Naive thymus-derived CD8-positive, alpha-beta T cell (primary cell): Measurements from ENCODE around the gene UBA1. TPM values are rescaled to one million over a fixed set of nuclear protein-coding genes. Genes with fewer than 3 reads are reported as not detected.

Experiments
- ATAC-seq, 2 donors: fragments of 150-1000 bp; cut with Tn5 transposase in 1 of 2; sonication (Bioruptor Pico), chemical (Tn5 transposase) in 1 of 2; 1 replicate in 1 of 2; 2 replicates in 1 of 2; pipeline ENCODE4 v1.10.0; 2021; ENCODE audit warnings: mild to moderate bottlenecking in 2 of 2, moderate library complexity in 2 of 2
- POLR2A ChIA-PET: fragments of 350-600 bp; sonication (Branson Sonifier 250); formaldehyde crosslinking; loops from one replicate; lab custom pipeline; 2021; ENCODE audit warnings: antibody characterized with exemption; lab: Charles Lee
- DNase-seq, 10 donors: peaks; one replicate each; pipeline versions ENCODE4 v3.0.0 to v3.0.0-alpha.2; 2020 to 2022
- H3K27ac Mint-ChIP-seq, 10 donors: one replicate each; pipeline ENCODE4 v1.8.0; 2020 to 2022; ENCODE audit warnings: mild to moderate bottlenecking in 10 of 10, mixed read lengths in 10 of 10, moderate library complexity in 4 of 10, inconsistent platforms in 1 of 10
- H3K27me3 Mint-ChIP-seq, 5 donors: one replicate each; pipeline ENCODE4 v1.8.0; 2021 to 2022; ENCODE audit warnings: mixed read lengths in 5 of 5
- H3K36me3 Mint-ChIP-seq, 3 donors: one replicate each; pipeline ENCODE4 v1.8.0; 2020 to 2022; ENCODE audit warnings: mixed read lengths in 3 of 3, mild to moderate bottlenecking in 2 of 3, inconsistent platforms in 1 of 3
- H3K4me1 Mint-ChIP-seq, 4 donors: one replicate each; pipeline ENCODE4 v1.8.0; 2021 to 2022; ENCODE audit warnings: mixed read lengths in 4 of 4
- H3K4me3 Mint-ChIP-seq, 10 donors: one replicate each; pipeline ENCODE4 v1.8.0; 2020 to 2022; ENCODE audit warnings: mild to moderate bottlenecking in 10 of 10, mixed read lengths in 10 of 10, moderate library complexity in 6 of 10, inconsistent platforms in 1 of 10
- H3K9me3 Mint-ChIP-seq, 9 donors: one replicate each; pipeline ENCODE4 v1.8.0; 2020 to 2022; ENCODE audit warnings: mixed read lengths in 9 of 9, mild to moderate bottlenecking in 3 of 9, inconsistent platforms in 1 of 9, moderate library complexity in 1 of 9
- polyA plus RNA-seq, 3 donors: library from polyadenylated mRNA; unstranded; fragments of 300-500 nt; fragmentation: Illumina TruSeq; gene quantifications; one replicate each; pipeline ENCODE4 v1.2.3, GENCODE V29; 2021
- total RNA-seq, 8 experiments: library from RNA in 2 of 8; stranded (reverse) in 2 of 8; gene quantifications; one replicate each; pipeline ENCODE4 v1.2.3 and lab custom pipeline; 2021 to 2026

Gene UBA1
- total RNA-seq (100 to 1,000 TPM; 122 to 125 TPM), polyA plus RNA-seq (100 to 1,000 TPM; 156 to 176 (median 163) TPM), total RNA-seq (lab: John Stamatoyannopoulos, UW) (107 to 292 (median 156) reads per million in 6 experiments)

DNA sequence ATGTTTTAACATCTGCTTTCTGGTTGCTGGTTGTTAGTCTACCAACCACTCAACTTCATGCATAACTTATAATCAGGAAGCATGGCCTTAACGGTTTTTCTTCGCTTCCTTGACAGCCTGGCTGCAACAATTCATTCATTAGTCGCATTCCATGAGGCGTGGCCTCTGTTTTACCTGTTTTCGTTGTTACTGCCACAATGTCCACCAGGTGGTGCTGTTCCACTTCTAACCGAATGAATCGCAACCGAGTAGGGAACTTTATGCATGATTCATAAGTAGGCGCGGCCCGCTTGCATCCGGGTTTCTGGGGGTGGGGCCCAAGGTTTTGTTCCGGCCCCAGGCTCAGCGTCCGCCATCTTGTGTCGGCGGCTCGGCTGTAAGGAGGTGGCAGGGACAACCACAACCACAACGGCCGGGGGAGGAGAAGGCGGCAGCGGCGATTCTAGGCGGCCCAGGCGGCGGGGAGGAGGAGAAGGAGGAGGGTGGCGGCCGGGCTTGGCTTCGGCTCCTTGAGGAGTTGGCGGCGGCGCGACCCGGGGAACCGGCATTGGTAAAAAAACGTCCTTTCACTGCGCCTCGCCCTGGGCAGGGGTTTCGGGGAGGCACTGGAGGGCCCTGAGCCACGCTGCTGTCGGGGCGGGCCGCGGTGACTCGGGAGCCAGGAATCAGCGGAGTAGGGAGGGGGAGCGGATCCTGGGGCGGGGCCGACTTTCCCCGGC, at the start of gene UBA1:
UBA1 (plus strand) TSS at position 355 of the 719 bp plus-strand sequence. CDS start 4,974 bp downstream, outside the sequence.
- Mint-ChIP-seq H3K4me3 (peak within 1 kb of the TSS; percentile 92 to 100 (median 98)), H3K9me3 (no peaks in the 10 kb centered on the region), H3K36me3 (peaks cover 0 to 5% (median 0%) of the 10 kb centered on the region in 3 donors), H3K4me1 (peaks cover 25 to 65% (median 52%) of the 10 kb centered on the region in 4 donors), H3K27me3 (no peaks in the 10 kb centered on the region), H3K27ac (peak within 1 kb of the TSS; percentile 92 to 100 (median 100))
- peak; percentile 75 to 97 (median 90) for DNase-seq
- POLR2A ChIA-PET, result interaction anchor here (0.9 to 2.9 kb wide), 3 partner anchors 24 to 191 kb away, joined by 3 to 11 read pairs (median 4); partner anchors contain the start of gene USP11
- peak; percentile 78 to 79 for ATAC-seq

DNA sequence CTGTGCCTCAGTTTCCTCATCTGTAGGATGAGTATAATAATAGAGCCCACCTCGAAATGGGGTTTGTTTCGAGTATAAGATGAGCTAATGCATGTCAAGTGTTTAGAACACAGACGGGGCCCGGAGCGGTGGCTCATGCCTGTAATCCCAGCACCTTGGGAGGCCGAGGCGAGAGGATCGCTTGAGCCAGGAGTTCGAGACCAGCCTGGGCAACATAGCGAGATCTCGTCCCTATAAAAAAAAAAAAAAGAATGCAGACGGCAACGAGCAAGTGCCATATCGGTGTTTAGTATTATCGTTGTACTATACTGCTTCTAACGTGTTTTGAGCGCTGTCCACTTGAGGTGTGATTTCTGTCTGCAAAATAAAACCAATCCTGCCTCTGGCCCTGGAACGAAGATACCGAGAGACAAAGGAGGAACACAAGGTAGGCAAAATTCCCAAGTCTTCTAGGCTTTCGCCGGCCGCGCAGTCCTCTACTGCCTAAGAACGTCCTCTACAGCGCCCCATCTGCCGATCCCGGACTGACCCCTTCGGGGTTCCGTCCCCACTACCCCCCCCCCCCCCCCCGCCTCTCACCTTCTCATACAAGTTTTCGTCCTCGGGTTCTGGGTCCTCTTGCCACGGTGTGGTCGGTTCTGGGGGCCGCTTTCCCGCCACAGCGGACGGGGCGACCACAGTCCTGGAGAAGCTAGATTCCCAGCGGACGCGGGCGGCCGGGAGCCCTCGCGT, 49.6 kb upstream of the UBA1 start:
- peak overlapping the region; percentile 93 to 99 (median 96) for H3K4me3 Mint-ChIP-seq
- H3K27me3 Mint-ChIP-seq, result no peaks in the 10 kb centered on the region
- ATAC-seq, result peak; percentile 2 to 8
- peak in 2 of 10 donors; percentile 5 to 30 for DNase-seq
- POLR2A ChIA-PET, result interaction anchor here (0.6 to 2.7 kb wide), 10 partner anchors 9 to 1591 kb away, joined by 3 to 24 read pairs (median 8); partner anchors contain the start of gene USP11
- peaks cover 19 to 39% (median 34%) of the 10 kb centered on the region in 4 donors for H3K4me1 Mint-ChIP-seq
- H3K36me3 Mint-ChIP-seq, result peaks cover 7 to 27% (median 15%) of the 10 kb centered on the region in 3 donors
- peak overlapping the region; percentile 94 to 98 (median 98) for H3K27ac Mint-ChIP-seq
- peaks cover 0 to 8% (median 0%) of the 10 kb centered on the region in 9 donors for H3K9me3 Mint-ChIP-seq

DNA sequence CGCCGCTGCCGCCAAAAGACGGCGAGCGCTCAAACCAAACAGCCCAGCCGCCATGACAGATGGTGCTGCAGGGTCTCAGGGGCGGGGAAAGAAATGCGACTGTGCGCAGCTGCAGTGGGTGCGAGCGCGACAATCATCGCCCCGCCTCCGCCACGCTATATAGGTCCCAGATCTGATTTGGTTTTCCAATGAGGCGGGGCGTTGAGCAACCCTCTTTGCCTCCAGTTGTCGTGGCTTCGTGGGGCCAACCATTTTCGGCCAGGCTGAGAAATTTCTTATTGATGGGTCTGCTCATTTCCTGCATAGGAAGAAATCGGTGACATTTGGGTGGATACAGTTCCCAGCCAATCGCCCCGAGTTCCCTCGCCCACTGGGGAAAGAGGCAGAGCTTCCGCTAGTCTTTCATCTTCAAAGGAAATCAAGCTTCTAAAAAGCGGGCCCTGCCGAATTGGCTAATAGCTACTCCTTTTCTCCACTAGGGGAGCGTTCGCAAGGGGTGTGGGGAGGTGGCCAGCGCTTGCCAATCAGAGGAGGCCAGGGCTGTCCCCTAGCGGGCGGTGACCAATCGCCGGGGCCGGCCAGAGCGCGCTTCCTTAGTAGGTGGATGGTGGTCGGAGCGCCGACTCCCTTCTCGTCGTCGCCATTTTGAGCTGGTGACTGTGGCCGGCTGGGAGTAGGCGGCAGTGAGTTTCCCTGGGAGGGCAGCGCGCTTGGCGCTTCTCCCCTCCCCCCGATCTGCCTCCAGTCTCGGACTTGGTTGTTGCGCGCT, 48.8 kb upstream of the UBA1 start, which contains the start of the genes NDUFB11 and RBM10:
NDUFB11 (minus strand) TSS at position 77 of the 769 bp plus-strand sequence; CDS start at position 54, 23 bp downstream.
RBM10 (plus strand) TSS at position 596 of the 769 bp plus-strand sequence. CDS start 2,261 bp downstream, outside the sequence.
- H3K4me3 Mint-ChIP-seq, result peak within 1 kb of the TSS; percentile 93 to 99 (median 96)
- peaks cover 16 to 39% (median 34%) of the 10 kb centered on the region in 4 donors for H3K4me1 Mint-ChIP-seq
- peaks cover 0 to 8% (median 0%) of the 10 kb centered on the region in 9 donors for H3K9me3 Mint-ChIP-seq
- POLR2A ChIA-PET, result interaction anchor here (0.6 to 2.7 kb wide), 14 partner anchors 8 to 1590 kb away, joined by 3 to 24 read pairs (median 5); partner anchors contain the start of gene USP11
- DNase-seq, result peak; percentile 68 to 95 (median 86)
- peaks cover 7 to 32% (median 19%) of the 10 kb centered on the region in 3 donors for H3K36me3 Mint-ChIP-seq
- no peaks in the 10 kb centered on the region for H3K27me3 Mint-ChIP-seq
- peak; percentile 87 to 89 for ATAC-seq
- H3K27ac Mint-ChIP-seq, result peak within 1 kb of the TSS; percentile 94 to 98 (median 98)

GRCh38 chrX:47145395-47146120, 48.1 kb upstream of the UBA1 start:
- DNase-seq, result peak in 2 of 10 donors; percentile 23 to 25
- H3K27me3 Mint-ChIP-seq, result no peaks in the 10 kb centered on the region
- POLR2A ChIA-PET, result interaction anchor here (0.6 to 2.7 kb wide), 12 partner anchors 9 to 415 kb away, joined by 3 to 24 read pairs (median 6); partner anchors contain the start of gene USP11
- H3K4me3 Mint-ChIP-seq, result peak overlapping the region; percentile 93 to 99 (median 96)
- peak overlapping the region; percentile 94 to 98 (median 98) for H3K27ac Mint-ChIP-seq
- ATAC-seq, result peak; percentile 22 to 33
- peaks cover 0 to 8% (median 0%) of the 10 kb centered on the region in 9 donors for H3K9me3 Mint-ChIP-seq
- H3K4me1 Mint-ChIP-seq, result peaks cover 16 to 37% (median 35%) of the 10 kb centered on the region in 4 donors
- H3K36me3 Mint-ChIP-seq, result peaks cover 7 to 36% (median 19%) of the 10 kb centered on the region in 3 donors

GRCh38 chrX:47146121-47146935, 47.3 kb upstream of the UBA1 start:
- Mint-ChIP-seq H3K9me3 (peaks cover 0 to 9% (median 0%) of the 10 kb centered on the region in 9 donors), H3K4me1 (peaks cover 13 to 36% (median 35%) of the 10 kb centered on the region in 4 donors), H3K27me3 (no peaks in the 10 kb centered on the region), H3K4me3 (peak overlapping the region; percentile 93 to 99 (median 96)), H3K36me3 (peaks cover 7 to 36% (median 17%) of the 10 kb centered on the region in 3 donors), H3K27ac (peak overlapping the region; percentile 94 to 98 (median 98))
- POLR2A ChIA-PET, result no interaction called here
- no peak for ATAC-seq
- DNase-seq, result no peak

GRCh38 chrX:47146936-47147859, 46.4 kb upstream of the UBA1 start:
- Mint-ChIP-seq H3K27me3 (no peaks in the 10 kb centered on the region), H3K4me3 (peak overlapping the region in 8 of 10 donors; percentile 12 to 71 (median 33)), H3K27ac (peak overlapping the region in 7 of 10 donors; percentile 10 to 71 (median 41)), H3K9me3 (peaks cover 0 to 9% (median 0%) of the 10 kb centered on the region in 9 donors), H3K36me3 (peaks cover 7 to 38% (median 14%) of the 10 kb centered on the region in 3 donors), H3K4me1 (peaks cover 13 to 40% (median 35%) of the 10 kb centered on the region in 4 donors)
- POLR2A ChIA-PET, result interaction anchor here (0.6 kb wide), 1 partner anchor 8 kb away, joined by 3 read pairs; no protein-coding TSS in a partner anchor
- ATAC-seq (no peak), DNase-seq (no peak)

GRCh38 chrX:47148946-47149345, 44.7 kb upstream of the UBA1 start:
- no peak for DNase-seq
- no peaks in the 10 kb centered on the region for H3K27me3 Mint-ChIP-seq
- H3K4me1 Mint-ChIP-seq, result peaks cover 8 to 34% (median 24%) of the 10 kb centered on the region in 4 donors
- POLR2A ChIA-PET, result no interaction called here
- no peak overlapping the region for H3K4me3 Mint-ChIP-seq
- peaks cover 7 to 44% (median 14%) of the 10 kb centered on the region in 3 donors for H3K36me3 Mint-ChIP-seq
- H3K9me3 Mint-ChIP-seq, result peaks cover 0 to 9% (median 0%) of the 10 kb centered on the region in 9 donors
- no peak for ATAC-seq
- H3K27ac Mint-ChIP-seq, result no peak overlapping the region

- POLR2A ChIA-PET, result no interaction called here
- ATAC-seq, result no peak
Measured at GRCh38 chrX:47151435-47151834, 42.2 kb upstream of the UBA1 start.

More at GRCh38 chrX:47151435-47151834, 42.2 kb upstream of the UBA1 start:
- no peak overlapping the region for H3K27ac Mint-ChIP-seq
- H3K9me3 Mint-ChIP-seq, result peaks cover 0 to 9% (median 0%) of the 10 kb centered on the region in 9 donors
- H3K4me1 Mint-ChIP-seq, result peaks cover 2 to 27% (median 12%) of the 10 kb centered on the region in 4 donors
- no peak overlapping the region for H3K4me3 Mint-ChIP-seq
- DNase-seq, result no peak
- H3K27me3 Mint-ChIP-seq, result no peaks in the 10 kb centered on the region
- H3K36me3 Mint-ChIP-seq, result peaks cover 7 to 62% (median 14%) of the 10 kb centered on the region in 3 donors
